H9 (cell line): Measurements from ENCODE around the gene EP300. TPM values are rescaled to one million over a fixed set of nuclear protein-coding genes. Genes with fewer than 3 reads are reported as not detected.

Source experiments
- DNase-seq: peaks from one replicate; pipeline ENCODE4 v3.0.0-alpha.2; 2017
- H2AFZ ChIP-seq: one replicate; pipeline ENCODE4 v1.6.1; 2013; ENCODE audit warnings: mild to moderate bottlenecking, low read length, control low read depth, moderate library complexity
- H2AK5ac ChIP-seq: 2 replicates; pipeline ENCODE4 v1.6.1; 2013; ENCODE audit warnings: low read length, control low read depth, mixed read lengths; ENCODE audit not compliant: insufficient read length
- H2BK120ac ChIP-seq: one replicate; pipeline ENCODE4 v1.6.1; 2013; ENCODE audit warnings: low read depth, mild to moderate bottlenecking, low read length, control low read depth, inconsistent platforms; ENCODE audit not compliant: poor library complexity, severe bottlenecking
- H2BK12ac ChIP-seq: 2 replicates; pipeline ENCODE4 v1.6.1; 2013; ENCODE audit warnings: low read length, control low read depth, mixed read lengths, low read depth; ENCODE audit not compliant: insufficient read length
- H2BK15ac ChIP-seq: 2 replicates; pipeline ENCODE4 v1.6.1; 2013; ENCODE audit warnings: low read depth, low read length, control low read depth
- H2BK20ac ChIP-seq: one replicate; pipeline ENCODE4 v1.6.1; 2013; ENCODE audit warnings: low read depth, mild to moderate bottlenecking, low read length, control low read depth, inconsistent platforms; ENCODE audit not compliant: poor library complexity, severe bottlenecking
- H2BK5ac ChIP-seq: 2 replicates; pipeline ENCODE4 v1.6.1; 2013; ENCODE audit warnings: low read length, control low read depth, mixed read lengths; ENCODE audit not compliant: insufficient read length
- H3K14ac ChIP-seq: 2 replicates; pipeline ENCODE4 v1.6.1; 2013; ENCODE audit warnings: low read length, control low read depth; ENCODE audit not compliant: insufficient read depth
- H3K18ac ChIP-seq: 2 replicates; pipeline ENCODE4 v1.6.1; 2013; ENCODE audit warnings: low read depth, mild to moderate bottlenecking, mixed read lengths, low read length, control low read depth; ENCODE audit not compliant: insufficient read length
- H3K23ac ChIP-seq: 2 replicates; pipeline ENCODE4 v1.6.1; 2013; ENCODE audit warnings: low read length, control low read depth, mixed read lengths, low read depth; ENCODE audit not compliant: insufficient read length
- H3K23me2 ChIP-seq: 2 replicates; pipeline ENCODE4 v1.6.1; 2013; ENCODE audit warnings: low read depth, mild to moderate bottlenecking, mixed read lengths, low read length, control low read depth; ENCODE audit not compliant: insufficient read length, poor library complexity, severe bottlenecking
- H3K27ac ChIP-seq: 2 replicates; pipeline ENCODE4 v1.5.1; 2013; ENCODE audit warnings: low read length, control low read depth, mixed read lengths, low read depth; ENCODE audit not compliant: insufficient read length
- H3K27me3 ChIP-seq: 2 replicates; pipeline ENCODE4 v1.6.1; 2013; ENCODE audit warnings: low read length, control low read depth, inconsistent platforms; ENCODE audit not compliant: insufficient read depth
- H3K4ac ChIP-seq: 2 replicates; pipeline ENCODE4 v1.6.1; 2013; ENCODE audit warnings: low read depth, mild to moderate bottlenecking, control low read depth, inconsistent platforms, low read length, moderate library complexity
- H3K4me1 ChIP-seq: 2 replicates; pipeline ENCODE4 v1.6.1; 2013; ENCODE audit warnings: low read length, control low read depth, inconsistent platforms; ENCODE audit not compliant: insufficient read depth
- H3K4me2 ChIP-seq: 2 replicates; pipeline ENCODE4 v1.6.1; 2013; ENCODE audit warnings: low read length, control low read depth, mixed read lengths; ENCODE audit not compliant: insufficient read length, insufficient read depth
- H3K56ac ChIP-seq: 2 replicates; pipeline ENCODE4 v1.6.1; 2013; ENCODE audit warnings: low read depth, mild to moderate bottlenecking, mixed read lengths, low read length, control low read depth; ENCODE audit not compliant: insufficient read length
- H3K79me1 ChIP-seq: 2 replicates; pipeline ENCODE4 v1.6.1; 2013; ENCODE audit warnings: low read depth, mild to moderate bottlenecking, moderate library complexity, low read length, control low read depth, inconsistent platforms; ENCODE audit not compliant: insufficient read depth, poor library complexity, severe bottlenecking
- H3K79me2 ChIP-seq: 2 replicates; pipeline ENCODE4 v1.6.1; 2013; ENCODE audit warnings: low read length, control low read depth, inconsistent platforms; ENCODE audit not compliant: insufficient read depth
- H3K9ac ChIP-seq: 2 replicates; pipeline ENCODE4 v1.6.1; 2013; ENCODE audit warnings: low read length, control low read depth, mixed read lengths; ENCODE audit not compliant: insufficient read length; ENCODE audit errors: extremely low read depth
- H3K9me3 ChIP-seq: one replicate; pipeline ENCODE4 v1.6.1; 2013; ENCODE audit warnings: low read depth, low read length, inconsistent platforms; ENCODE audit not compliant: control insufficient read depth
- H3T11ph ChIP-seq: one replicate; pipeline ENCODE4 v1.6.1; 2013; ENCODE audit warnings: mild to moderate bottlenecking, low read length, control low read depth, inconsistent platforms
- H4K20me1 ChIP-seq: one replicate; pipeline ENCODE4 v1.6.1; 2013; ENCODE audit not compliant: control insufficient read depth, insufficient read length, insufficient read depth
- H4K5ac ChIP-seq: 2 replicates; pipeline ENCODE4 v1.6.1; 2013; ENCODE audit warnings: low read depth, mild to moderate bottlenecking, mixed read lengths, low read length, control low read depth; ENCODE audit not compliant: insufficient read length
- H4K8ac ChIP-seq: replicated peaks from 2 replicates; pipeline ENCODE4 v1.6.1; 2013; ENCODE audit warnings: low read length, control low read depth, mixed read lengths, low read depth; ENCODE audit not compliant: insufficient read length
- H4K91ac ChIP-seq: 2 replicates; pipeline ENCODE4 v1.6.1; 2013; ENCODE audit warnings: low read depth, mild to moderate bottlenecking, moderate library complexity, mixed read lengths, low read length, control low read depth; ENCODE audit not compliant: insufficient read length
- H3K27ac Mint-ChIP-seq, 3 experiments: 2 replicates in 2 of 3; 3 replicates in 1 of 3; pipeline ENCODE4 v1.8.0; 2020 to 2021; ENCODE audit warnings: mixed read lengths in 3 of 3, mild to moderate bottlenecking in 1 of 3, moderate library complexity in 1 of 3
- H3K27me3 Mint-ChIP-seq: 2 replicates; pipeline ENCODE4 v1.8.0; 2021; ENCODE audit warnings: low read depth, mild to moderate bottlenecking, moderate library complexity, mixed read lengths
- H3K36me3 Mint-ChIP-seq, 3 experiments: 2 replicates in 2 of 3; 3 replicates in 1 of 3; pipeline ENCODE4 v1.8.0; 2020 to 2021; ENCODE audit warnings: low read depth in 3 of 3, mixed read lengths in 3 of 3; ENCODE audit not compliant: insufficient read depth in 1 of 3
- H3K4me1 Mint-ChIP-seq, 2 experiments: 2 replicates each; pipeline ENCODE4 v1.8.0; 2020; ENCODE audit warnings: mixed read lengths in 2 of 2
- H3K4me3 Mint-ChIP-seq, 2 experiments: 2 replicates in 1 of 2; 3 replicates in 1 of 2; pipeline ENCODE4 v1.8.0; 2020 to 2021; ENCODE audit warnings: mild to moderate bottlenecking in 2 of 2, mixed read lengths in 2 of 2, moderate library complexity in 1 of 2
- H3K9me3 Mint-ChIP-seq, 2 experiments: 2 replicates in 1 of 2; 3 replicates in 1 of 2; pipeline ENCODE4 v1.8.0; 2020; ENCODE audit warnings: mild to moderate bottlenecking in 2 of 2, mixed read lengths in 2 of 2, moderate library complexity in 1 of 2
- total RNA-seq: library from RNA; stranded (reverse); gene quantifications from 2 replicates; pipeline ENCODE4 v1.2.1, GENCODE V29; 2021
- TF ChIP-seq, protein P1 (sequence below): fragments of 200-600 bp; sonication (generic); conservative IDR thresholded peaks from 3 replicates; pipeline ENCODE4 v1.8.0; 2021; ENCODE audit warnings: antibody characterized with exemption, mild to moderate bottlenecking

The EP300 gene
- total RNA-seq, 1 experiment from 2014 or later, result 136 TPM

GRCh38 chr22:41057076-41057475, 35.3 kb upstream of the EP300 start:
- Histone ChIP-seq H3K18ac (no peak overlapping the region), H3T11ph (no peak overlapping the region), H3K27ac (no peak overlapping the region), H4K91ac (no peak overlapping the region), H2BK20ac (no peak overlapping the region), H3K79me1 (no peaks in the 10 kb centered on the region), H3K9me3 (no peaks in the 10 kb centered on the region), H3K79me2 (no peaks in the 10 kb centered on the region), H2BK5ac (no peak overlapping the region), H3K4me2 (no peak overlapping the region), H2BK120ac (no peak overlapping the region), H4K8ac (no peak overlapping the region), H3K27me3 (no peaks in the 10 kb centered on the region), H2AFZ (no peak overlapping the region), H3K23ac (no peak overlapping the region), H2BK15ac (no peak overlapping the region), H4K5ac (no peak overlapping the region), H3K56ac (no peak overlapping the region), H3K9ac (no peak overlapping the region), H2BK12ac (no peak overlapping the region), H2AK5ac (no peak overlapping the region), H3K4ac (no peak overlapping the region), H3K23me2 (no peaks in the 10 kb centered on the region), H4K20me1 (no peaks in the 10 kb centered on the region), H3K14ac (no peak overlapping the region), H3K4me1 (peaks cover under 1% of the 10 kb centered on the region; the same call in 1 of the 2 replicates)
- Mint-ChIP-seq H3K27ac (no peak overlapping the region), H3K36me3 (no peaks in the 10 kb centered on the region), H3K27me3 (no peaks in the 10 kb centered on the region), H3K9me3 (no peaks in the 10 kb centered on the region), H3K4me1 (peaks cover 0 to 7% of the 10 kb centered on the region in 2 experiments; a peak in 3 of 4 replicates), H3K4me3 (no peak overlapping the region)
- TF ChIP-seq, protein P1, sequence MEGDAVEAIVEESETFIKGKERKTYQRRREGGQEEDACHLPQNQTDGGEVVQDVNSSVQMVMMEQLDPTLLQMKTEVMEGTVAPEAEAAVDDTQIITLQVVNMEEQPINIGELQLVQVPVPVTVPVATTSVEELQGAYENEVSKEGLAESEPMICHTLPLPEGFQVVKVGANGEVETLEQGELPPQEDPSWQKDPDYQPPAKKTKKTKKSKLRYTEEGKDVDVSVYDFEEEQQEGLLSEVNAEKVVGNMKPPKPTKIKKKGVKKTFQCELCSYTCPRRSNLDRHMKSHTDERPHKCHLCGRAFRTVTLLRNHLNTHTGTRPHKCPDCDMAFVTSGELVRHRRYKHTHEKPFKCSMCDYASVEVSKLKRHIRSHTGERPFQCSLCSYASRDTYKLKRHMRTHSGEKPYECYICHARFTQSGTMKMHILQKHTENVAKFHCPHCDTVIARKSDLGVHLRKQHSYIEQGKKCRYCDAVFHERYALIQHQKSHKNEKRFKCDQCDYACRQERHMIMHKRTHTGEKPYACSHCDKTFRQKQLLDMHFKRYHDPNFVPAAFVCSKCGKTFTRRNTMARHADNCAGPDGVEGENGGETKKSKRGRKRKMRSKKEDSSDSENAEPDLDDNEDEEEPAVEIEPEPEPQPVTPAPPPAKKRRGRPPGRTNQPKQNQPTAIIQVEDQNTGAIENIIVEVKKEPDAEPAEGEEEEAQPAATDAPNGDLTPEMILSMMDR, result no peak
- DNase-seq, result no peak
